ENCODE data around the gene ELAVL2.

- TF ChIP-seq GATA2 (IDR thresholded peaks at IDR 0.05; ENCODE audit: low read depth, low read length) (no peak), GATA3 (IDR thresholded peaks at IDR 0.05; ENCODE audit: low read depth, low read length) (no peak)
Measured at GRCh38 chr9:23651051-23651450, 175.0 kb downstream of the ELAVL2 start.
